Mononuclear cell (primary cell): ENCODE measurements around the gene CARD8. TPM values are rescaled to one million over a fixed set of nuclear protein-coding genes. Genes with fewer than 3 reads are reported as not detected.
"Not testable (repeated sequence)": the region's sequence is repeated elsewhere in the genome, so short reads cannot be mapped to it uniquely, and the experiment has no call there.

ENCODE experiments used
- H3K27me3 ChIP-seq: 2 replicates; pipeline ENCODE4 v1.6.0; 2011; ENCODE audit warnings: low read length, control low read depth; ENCODE audit not compliant: insufficient read depth
- H3K4me1 ChIP-seq: 2 replicates; pipeline ENCODE4 v1.5.1; 2011; ENCODE audit warnings: mild to moderate bottlenecking, low read length, control low read depth; ENCODE audit not compliant: insufficient read depth
- H3K4me3 ChIP-seq: 2 replicates; pipeline ENCODE4 v1.5.1; 2011; ENCODE audit warnings: mild to moderate bottlenecking, low read length, moderate library complexity
- H3K9me3 ChIP-seq: 2 replicates; pipeline ENCODE4 v1.5.1; 2011; ENCODE audit warnings: low read depth, mild to moderate bottlenecking, control low read depth, low read length
- total RNA-seq: library from RNA; depleted of rRNA; stranded (reverse); fragments of >200 nt; gene quantifications from one replicate; pipeline ENCODE4 v1.2.3, GENCODE V29; 2012

Gene CARD8
- total RNA-seq, 1 donor, result 46.0 TPM

- H3K27me3 ChIP-seq, result no peaks in the 10 kb centered on the region
- no peak overlapping the region for H3K4me3 ChIP-seq
- no peaks in the 10 kb centered on the region for H3K9me3 ChIP-seq
- H3K4me1 ChIP-seq, result no peaks in the 10 kb centered on the region
Measured at GRCh38 chr19:48283908-48284307, 28.2 kb upstream of the CARD8 start.

GRCh38 chr19:48279747-48280146 lies 24.0 kb upstream of the CARD8 start:
- Histone ChIP-seq H3K4me3 (no peak overlapping the region), H3K4me1 (no peaks in the 10 kb centered on the region), H3K27me3 (no peaks in the 10 kb centered on the region), H3K9me3 (no peaks in the 10 kb centered on the region)

- Histone ChIP-seq H3K4me1 (peaks cover 14% of the 10 kb centered on the region), H3K4me3 (no peak overlapping the region), H3K9me3 (no peaks in the 10 kb centered on the region), H3K27me3 (no peaks in the 10 kb centered on the region)
Measured at GRCh38 chr19:48274938-48275337, 19.2 kb upstream of the CARD8 start.

- Histone ChIP-seq H3K9me3 (no peaks in the 10 kb centered on the region), H3K4me1 (peaks cover 14% of the 10 kb centered on the region), H3K4me3 (no peak overlapping the region), H3K27me3 (no peaks in the 10 kb centered on the region)
Measured at GRCh38 chr19:48274173-48274572, 18.5 kb upstream of the CARD8 start.

GRCh38 chr19:48271531-48272151 lies 15.9 kb upstream of the CARD8 start:
- H3K4me1 ChIP-seq, result peaks cover 14% of the 10 kb centered on the region
- no peaks in the 10 kb centered on the region for H3K27me3 ChIP-seq
- H3K4me3 ChIP-seq, result peak overlapping the region; percentile 37
- H3K9me3 ChIP-seq, result no peaks in the 10 kb centered on the region

- not testable (repeated sequence) for H3K9me3 ChIP-seq, H3K4me3 ChIP-seq, H3K27me3 ChIP-seq
- H3K4me1 ChIP-seq, result peaks cover 14% of the 10 kb centered on the region
Measured at GRCh38 chr19:48269617-48270026, 13.9 kb upstream of the CARD8 start.

GRCh38 chr19:48265326-48265725 lies 9.6 kb upstream of the CARD8 start:
- not testable (repeated sequence) for H3K4me1 ChIP-seq, H3K4me3 ChIP-seq, H3K27me3 ChIP-seq, H3K9me3 ChIP-seq

GRCh38 chr19:48260359-48260714 lies 4.6 kb upstream of the CARD8 start:
- not testable (repeated sequence) for H3K9me3 ChIP-seq, H3K27me3 ChIP-seq
- H3K4me3 ChIP-seq, result peak overlapping the region; percentile 77
- peaks cover 31% of the 10 kb centered on the region for H3K4me1 ChIP-seq

GRCh38 chr19:48258992-48259391 lies 3.3 kb upstream of the CARD8 start:
- H3K4me1 ChIP-seq, result peaks cover 43% of the 10 kb centered on the region
- not testable (repeated sequence) for H3K4me3 ChIP-seq, H3K9me3 ChIP-seq, H3K27me3 ChIP-seq

- Histone ChIP-seq H3K4me3 (peak overlapping the region; percentile 31), H3K9me3 (no peaks in the 10 kb centered on the region), H3K27me3 (no peaks in the 10 kb centered on the region), H3K4me1 (peaks cover 47% of the 10 kb centered on the region)
Measured at GRCh38 chr19:48258350-48258749, 2.6 kb upstream of the CARD8 start.

- Histone ChIP-seq H3K27me3 (no peaks in the 10 kb centered on the region), H3K9me3 (no peaks in the 10 kb centered on the region), H3K4me3 (no peak overlapping the region), H3K4me1 (peaks cover 70% of the 10 kb centered on the region)
Measured at GRCh38 chr19:48254529-48254970, 1.2 kb downstream of the CARD8 start.

GRCh38 chr19:48253999-48254398 lies 1.7 kb downstream of the CARD8 start:
- no peaks in the 10 kb centered on the region for H3K9me3 ChIP-seq
- H3K4me3 ChIP-seq, result no peak overlapping the region
- H3K27me3 ChIP-seq, result no peaks in the 10 kb centered on the region
- H3K4me1 ChIP-seq, result peaks cover 65% of the 10 kb centered on the region

- no peak overlapping the region for H3K4me3 ChIP-seq
- no peaks in the 10 kb centered on the region for H3K9me3 ChIP-seq
Measured at GRCh38 chr19:48252609-48253008, 3.1 kb downstream of the CARD8 start.

GRCh38 chr19:48250290-48251025 lies 5.3 kb downstream of the CARD8 start:
- Histone ChIP-seq H3K4me3 (no peak overlapping the region), H3K4me1 (peaks cover 64% of the 10 kb centered on the region), H3K27me3 (no peaks in the 10 kb centered on the region), H3K9me3 (no peaks in the 10 kb centered on the region)

More at GRCh38 chr19:48252609-48253008, 3.1 kb downstream of the CARD8 start:
- peaks cover 66% of the 10 kb centered on the region for H3K4me1 ChIP-seq
- no peaks in the 10 kb centered on the region for H3K27me3 ChIP-seq

GRCh38 chr19:48249502-48250014 lies 6.2 kb downstream of the CARD8 start:
- H3K9me3 ChIP-seq, result no peaks in the 10 kb centered on the region
- peaks cover 65% of the 10 kb centered on the region for H3K4me1 ChIP-seq
- H3K4me3 ChIP-seq, result peak overlapping the region; percentile 56
- H3K27me3 ChIP-seq, result no peaks in the 10 kb centered on the region
